ENCODE results near the gene DAGLA.

DNA sequence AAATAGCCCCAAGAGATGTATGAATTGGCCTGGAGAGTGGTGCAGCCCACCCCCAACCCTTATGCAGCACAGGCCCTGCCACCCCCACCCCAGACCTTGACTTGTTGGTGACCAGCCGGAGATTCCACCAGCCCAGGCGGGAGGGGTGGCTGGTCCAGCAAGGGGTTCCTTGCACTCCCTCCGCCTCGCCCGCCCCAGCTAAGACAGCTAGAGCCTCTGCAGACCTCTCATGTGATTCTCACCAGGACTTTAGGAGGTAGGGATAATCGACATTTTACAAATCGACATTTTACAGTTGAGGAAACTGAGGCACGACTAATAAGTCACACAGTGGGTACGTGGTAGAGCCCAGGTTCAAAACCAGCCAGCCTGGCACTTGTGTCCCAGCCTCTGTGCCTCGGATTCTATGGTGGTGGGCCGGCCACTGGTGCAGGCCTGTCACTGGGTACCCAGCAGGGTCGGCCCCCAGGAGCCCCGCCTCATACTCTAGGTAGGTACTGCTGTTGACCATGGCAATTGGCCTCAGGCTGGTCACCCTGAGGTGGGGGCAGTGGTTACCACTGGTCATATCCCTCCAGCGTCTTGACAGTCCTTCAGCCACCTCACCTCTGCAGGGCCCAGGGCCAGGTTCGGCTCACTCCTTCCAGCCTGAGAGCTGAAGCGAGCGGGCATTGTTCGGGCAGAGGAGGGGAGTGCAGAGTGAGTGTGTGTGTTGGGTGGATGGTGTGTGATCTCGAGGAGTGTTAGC is 37.3 kb downstream of the DAGLA start:
- TF ChIP-seq, protein P1, sequence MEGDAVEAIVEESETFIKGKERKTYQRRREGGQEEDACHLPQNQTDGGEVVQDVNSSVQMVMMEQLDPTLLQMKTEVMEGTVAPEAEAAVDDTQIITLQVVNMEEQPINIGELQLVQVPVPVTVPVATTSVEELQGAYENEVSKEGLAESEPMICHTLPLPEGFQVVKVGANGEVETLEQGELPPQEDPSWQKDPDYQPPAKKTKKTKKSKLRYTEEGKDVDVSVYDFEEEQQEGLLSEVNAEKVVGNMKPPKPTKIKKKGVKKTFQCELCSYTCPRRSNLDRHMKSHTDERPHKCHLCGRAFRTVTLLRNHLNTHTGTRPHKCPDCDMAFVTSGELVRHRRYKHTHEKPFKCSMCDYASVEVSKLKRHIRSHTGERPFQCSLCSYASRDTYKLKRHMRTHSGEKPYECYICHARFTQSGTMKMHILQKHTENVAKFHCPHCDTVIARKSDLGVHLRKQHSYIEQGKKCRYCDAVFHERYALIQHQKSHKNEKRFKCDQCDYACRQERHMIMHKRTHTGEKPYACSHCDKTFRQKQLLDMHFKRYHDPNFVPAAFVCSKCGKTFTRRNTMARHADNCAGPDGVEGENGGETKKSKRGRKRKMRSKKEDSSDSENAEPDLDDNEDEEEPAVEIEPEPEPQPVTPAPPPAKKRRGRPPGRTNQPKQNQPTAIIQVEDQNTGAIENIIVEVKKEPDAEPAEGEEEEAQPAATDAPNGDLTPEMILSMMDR (IDR thresholded peaks at IDR 0.05; ENCODE audit: low read length), result no peak
- TF ChIP-seq EZH2 (IDR thresholded peaks at IDR 0.05; ENCODE audit: borderline replicate concordance, low read length), result no peak

All from OCI-LY1 (cell line).